Effector memory CD4-positive, alpha-beta T cell (primary cell): Measurements from ENCODE around the gene KHDRBS1.
"Not testable (repeated sequence)": the region's sequence is repeated elsewhere in the genome, so short reads cannot be mapped to it uniquely, and the experiment has no call there.

Experiments
- DNase-seq, 3 donors: peaks; one replicate each; pipeline ENCODE4 v3.0.0-alpha.2; 2020
- H3K27ac ChIP-seq: 2 replicates; pipeline ENCODE4 v1.7.0; 2013; ENCODE audit warnings: mild to moderate bottlenecking, low read length, moderate library complexity; ENCODE audit not compliant: insufficient read depth, poor library complexity, severe bottlenecking
- H3K27me3 ChIP-seq: replicated peaks from 2 replicates; pipeline ENCODE4 v1.7.0; 2013; ENCODE audit warnings: mild to moderate bottlenecking, low read length; ENCODE audit not compliant: insufficient read depth, control insufficient read depth, poor library complexity, severe bottlenecking
- H3K36me3 ChIP-seq: 2 replicates; pipeline ENCODE4 v1.7.0; 2013; ENCODE audit warnings: mild to moderate bottlenecking, low read length, moderate library complexity; ENCODE audit not compliant: control insufficient read depth, insufficient read depth
- H3K4me1 ChIP-seq: 2 replicates; pipeline ENCODE4 v1.7.0; 2013; ENCODE audit warnings: low read length, mild to moderate bottlenecking; ENCODE audit not compliant: control insufficient read depth, insufficient read depth, poor library complexity, severe bottlenecking
- H3K4me3 ChIP-seq: 2 replicates; pipeline ENCODE4 v1.7.0; 2013; ENCODE audit warnings: low read length, low read depth, mild to moderate bottlenecking; ENCODE audit not compliant: insufficient read depth, poor library complexity, severe bottlenecking
- H3K9me3 ChIP-seq: 2 replicates; pipeline ENCODE4 v1.7.0; 2013; ENCODE audit warnings: mild to moderate bottlenecking, low read length, moderate library complexity; ENCODE audit not compliant: control insufficient read depth

KHDRBS1 gene

DNA sequence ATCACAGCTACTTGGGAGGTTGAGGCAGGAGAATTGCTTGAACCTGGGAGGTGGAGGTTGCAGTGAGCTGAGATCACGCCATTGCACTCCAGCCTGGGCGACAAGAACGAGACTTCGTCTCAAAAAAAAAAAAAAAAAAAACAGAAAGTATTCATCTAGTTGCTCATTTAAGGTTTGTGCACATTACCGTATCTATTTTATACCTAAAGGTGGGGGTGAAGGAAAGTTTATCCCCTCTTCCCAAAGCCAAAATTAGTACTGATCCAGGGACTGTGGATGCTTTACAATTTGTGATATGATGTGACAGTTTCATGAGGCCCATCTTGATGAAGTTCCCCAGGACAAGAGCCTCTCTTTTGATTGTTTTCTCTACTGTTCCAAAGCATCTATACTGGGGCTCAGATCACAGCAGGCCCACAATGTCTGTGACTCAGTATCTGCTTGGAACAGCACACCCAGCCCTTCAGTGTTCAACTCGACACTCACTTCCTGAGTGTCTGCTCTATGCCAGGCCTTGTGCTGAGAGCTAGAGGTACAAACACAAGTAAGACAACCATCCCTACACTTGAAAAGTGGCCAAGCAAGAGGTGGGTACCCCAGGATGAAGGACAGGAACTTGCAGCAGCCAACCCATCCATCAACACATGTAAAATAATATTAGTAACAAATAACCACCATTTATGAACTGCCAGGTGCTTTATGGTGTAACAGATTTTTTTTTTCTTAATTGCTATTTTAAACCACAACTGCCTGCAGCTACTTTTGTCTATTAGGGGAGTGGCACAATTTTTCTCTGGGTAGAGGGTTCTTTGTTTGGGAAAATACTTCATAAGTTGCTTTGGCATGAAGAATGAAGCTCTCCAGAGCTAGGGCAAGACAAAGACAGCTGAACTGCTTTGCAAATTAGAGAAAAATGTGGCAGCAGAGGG, 29.0 kb upstream of the KHDRBS1 start:
- Histone ChIP-seq H3K27me3 (no peaks in the 10 kb centered on the region), H3K4me1 (peaks cover 41% of the 10 kb centered on the region), H3K27ac (peak overlapping the region; percentile 67), H3K36me3 (no peaks in the 10 kb centered on the region), H3K4me3 (no peak overlapping the region), H3K9me3 (no peaks in the 10 kb centered on the region)
- DNase-seq = peak in 2 of 3 donors; percentile 7 to 14

DNA sequence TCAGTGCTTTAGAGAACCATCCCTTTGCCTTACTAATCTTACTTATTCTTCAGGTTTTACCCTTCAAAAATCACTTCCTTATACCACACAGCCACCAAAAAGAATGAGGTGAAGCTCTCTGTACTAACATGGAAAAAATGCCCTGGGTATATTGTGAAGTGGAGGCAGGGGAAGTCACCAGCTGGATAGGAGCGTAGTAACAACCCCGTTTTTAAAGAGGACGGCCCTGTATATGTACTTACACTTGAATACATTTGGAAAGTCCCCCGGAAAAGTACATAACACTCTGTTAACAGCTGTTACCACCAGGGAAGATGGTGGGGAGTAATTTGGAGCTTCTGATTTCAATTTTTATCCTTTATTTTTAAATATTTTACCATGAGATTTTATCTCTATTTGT, 28.2 kb upstream of the KHDRBS1 start:
- Histone ChIP-seq H3K27me3 (no peaks in the 10 kb centered on the region), H3K4me1 (peaks cover 44% of the 10 kb centered on the region), H3K4me3 (no peak overlapping the region), H3K36me3 (no peaks in the 10 kb centered on the region), H3K9me3 (no peaks in the 10 kb centered on the region), H3K27ac (peak overlapping the region; percentile 67)
- no peak for DNase-seq

DNA sequence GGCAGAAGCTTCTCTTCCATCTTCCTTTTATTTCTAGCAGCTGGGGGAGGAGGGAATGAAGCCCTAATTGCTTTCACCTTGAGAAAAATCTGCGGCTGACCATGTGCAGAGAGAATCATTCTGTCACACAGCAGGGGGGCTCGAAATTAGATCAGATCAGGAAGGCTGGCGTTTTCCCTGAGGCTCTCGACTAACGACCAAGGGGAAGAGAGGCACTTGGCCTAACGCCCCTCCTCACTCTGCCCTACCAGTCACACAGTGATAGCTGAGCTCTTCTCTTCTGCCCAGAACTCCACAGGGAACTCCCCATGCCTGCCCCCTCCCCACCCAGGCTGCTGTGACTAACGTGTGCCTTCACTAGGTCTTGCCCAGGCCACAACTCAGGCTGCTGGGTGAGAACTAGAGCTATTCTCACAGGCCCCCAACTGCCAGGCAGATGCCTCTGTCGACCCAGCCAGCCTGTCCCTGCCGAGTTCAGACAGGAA, 26.5 kb upstream of the KHDRBS1 start:
- H3K4me1 ChIP-seq = peaks cover 32% of the 10 kb centered on the region
- H3K27ac ChIP-seq = no peak overlapping the region
- DNase-seq = no peak
- H3K4me3 ChIP-seq = no peak overlapping the region
- H3K36me3 ChIP-seq = no peaks in the 10 kb centered on the region
- no peaks in the 10 kb centered on the region for H3K9me3 ChIP-seq
- no peaks in the 10 kb centered on the region for H3K27me3 ChIP-seq

DNA sequence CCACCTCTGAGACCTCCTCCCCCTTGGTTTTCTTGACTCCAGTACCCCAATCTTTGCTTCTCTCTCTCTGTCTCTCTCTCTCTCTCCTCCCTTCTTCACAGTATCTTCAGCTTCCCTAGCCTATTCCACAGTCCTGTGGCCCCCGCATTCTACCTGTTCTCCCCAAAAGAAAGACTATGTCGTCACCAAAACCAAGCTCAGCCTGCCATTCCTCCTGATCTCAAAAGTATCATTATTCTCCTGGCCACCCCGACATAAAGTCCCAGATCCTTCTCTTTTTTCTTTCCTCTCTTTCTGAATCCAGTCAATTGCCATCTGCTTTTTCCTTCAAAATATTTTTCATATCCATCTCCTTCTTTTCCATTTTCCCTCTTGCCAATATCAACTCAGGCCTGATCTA, 23.7 kb upstream of the KHDRBS1 start:
- Histone ChIP-seq H3K4me1 (peaks cover 12% of the 10 kb centered on the region), H3K36me3 (no peaks in the 10 kb centered on the region), H3K4me3 (no peak overlapping the region), H3K27ac (no peak overlapping the region), H3K27me3 (no peaks in the 10 kb centered on the region), H3K9me3 (no peaks in the 10 kb centered on the region)
- DNase-seq = no peak

DNA sequence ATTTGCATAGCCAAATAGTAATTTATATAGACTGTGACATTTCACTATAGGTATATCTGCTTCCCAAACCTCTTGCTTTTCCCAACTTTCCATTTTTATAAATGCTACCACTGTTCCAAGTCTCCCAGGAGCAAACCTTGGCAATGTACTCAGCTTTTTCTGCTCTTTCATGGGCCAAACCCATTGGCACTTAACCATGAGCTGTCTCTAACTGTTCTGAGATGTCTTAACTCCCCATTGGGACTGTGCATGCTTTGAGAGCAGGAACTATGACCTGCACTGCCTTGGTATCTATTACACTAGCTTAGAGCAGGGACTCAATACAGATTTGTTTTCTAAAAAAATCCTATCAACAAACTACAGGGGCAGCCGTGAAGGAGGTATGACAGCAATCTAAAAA, 22.5 kb upstream of the KHDRBS1 start:
- no peaks in the 10 kb centered on the region for H3K9me3 ChIP-seq
- no peaks in the 10 kb centered on the region for H3K36me3 ChIP-seq
- no peak overlapping the region for H3K27ac ChIP-seq
- H3K27me3 ChIP-seq = no peaks in the 10 kb centered on the region
- DNase-seq = no peak
- H3K4me3 ChIP-seq = no peak overlapping the region
- H3K4me1 ChIP-seq = peaks cover 7% of the 10 kb centered on the region

DNA sequence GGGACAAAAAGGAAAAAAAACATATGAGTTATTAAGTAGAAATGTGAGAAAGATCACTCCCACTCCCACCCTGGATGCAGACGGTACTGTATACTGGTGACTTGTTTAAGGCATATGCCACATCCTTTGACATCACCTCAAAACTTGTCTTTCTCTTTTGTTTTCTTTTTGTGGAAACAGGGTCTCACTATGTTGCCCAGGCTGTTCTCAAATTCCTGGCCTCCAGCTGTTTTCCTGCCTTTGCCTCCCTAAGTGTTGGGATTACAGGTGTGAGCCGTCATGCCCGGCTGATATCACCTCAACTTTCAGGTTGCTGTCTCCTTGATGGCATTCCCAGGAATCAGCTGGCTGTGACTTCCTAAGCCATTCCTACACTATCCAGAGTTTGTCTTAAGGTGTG, 18.4 kb upstream of the KHDRBS1 start:
- DNase-seq = no peak
- Histone ChIP-seq H3K4me3 (no peak overlapping the region), H3K9me3 (no peaks in the 10 kb centered on the region), H3K27me3 (no peaks in the 10 kb centered on the region), H3K4me1 (no peaks in the 10 kb centered on the region), H3K36me3 (no peaks in the 10 kb centered on the region), H3K27ac (no peak overlapping the region)

DNA sequence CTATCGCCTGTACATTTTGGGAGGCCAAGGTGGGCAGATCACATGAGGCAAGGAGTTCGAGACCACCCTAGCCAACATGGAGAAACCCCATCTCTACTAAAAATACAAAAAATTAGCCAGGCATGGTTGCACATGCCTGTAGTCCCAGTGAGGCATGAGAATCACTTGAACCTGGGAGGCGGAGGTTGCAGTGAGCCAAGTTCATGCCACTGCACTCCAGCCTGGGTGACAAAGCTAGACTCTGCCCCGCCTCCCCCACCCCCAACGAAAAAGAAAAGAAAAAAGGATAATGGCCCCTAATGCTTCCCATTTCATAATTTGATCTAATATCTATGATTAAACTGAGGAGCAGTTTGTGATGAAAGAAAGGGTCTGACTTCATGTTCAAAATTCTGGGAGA, 17.5 kb upstream of the KHDRBS1 start:
- DNase-seq, H3K4me1 ChIP-seq, H3K27me3 ChIP-seq, H3K9me3 ChIP-seq, H3K4me3 ChIP-seq, H3K36me3 ChIP-seq, H3K27ac ChIP-seq: not testable (repeated sequence)

DNA sequence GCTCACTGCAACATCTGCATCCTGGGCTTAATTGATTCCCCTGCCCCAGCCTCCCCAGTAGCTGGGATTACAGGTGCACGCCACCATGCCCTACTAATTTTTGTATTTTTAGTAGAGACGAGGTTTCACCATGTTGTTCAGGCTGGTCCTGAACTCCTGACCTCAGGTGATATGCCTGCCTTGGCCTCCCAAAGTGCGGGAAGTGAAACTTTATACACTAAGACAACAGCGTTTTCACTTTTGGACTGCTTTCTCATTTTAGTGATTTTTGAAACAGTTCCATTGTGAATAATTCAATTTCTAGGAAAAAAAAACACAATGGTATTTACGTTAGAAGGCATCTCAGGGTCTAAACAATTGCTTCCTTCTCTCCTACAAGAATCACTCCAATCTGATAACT, 11.8 kb upstream of the KHDRBS1 start:
- H3K4me1 ChIP-seq = no peaks in the 10 kb centered on the region
- DNase-seq = no peak
- no peak overlapping the region for H3K27ac ChIP-seq
- no peaks in the 10 kb centered on the region for H3K9me3 ChIP-seq
- no peaks in the 10 kb centered on the region for H3K27me3 ChIP-seq
- no peaks in the 10 kb centered on the region for H3K36me3 ChIP-seq
- no peak overlapping the region for H3K4me3 ChIP-seq

DNA sequence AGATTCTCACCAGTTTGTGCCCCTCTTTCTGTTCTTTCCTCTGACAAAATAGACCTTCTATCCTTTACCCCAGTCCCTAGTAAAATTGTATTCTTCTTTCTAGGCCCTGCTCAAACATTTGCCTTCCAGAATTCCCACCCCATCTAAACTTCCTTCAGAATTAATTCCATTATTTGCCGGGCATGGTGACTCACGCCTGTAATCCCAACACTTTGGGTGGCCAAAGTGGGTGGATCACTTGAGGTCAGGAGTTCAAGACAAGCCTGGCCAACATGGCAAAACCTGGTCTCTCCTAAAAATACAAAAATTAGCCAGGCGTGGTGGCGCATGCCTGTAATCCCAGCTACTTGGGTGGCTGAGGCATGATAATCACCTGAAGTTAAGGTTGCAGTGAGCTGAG, 11.4 kb upstream of the KHDRBS1 start:
- H3K4me1 ChIP-seq, H3K9me3 ChIP-seq, H3K27ac ChIP-seq, DNase-seq, H3K4me3 ChIP-seq, H3K27me3 ChIP-seq, H3K36me3 ChIP-seq: not testable (repeated sequence)

DNA sequence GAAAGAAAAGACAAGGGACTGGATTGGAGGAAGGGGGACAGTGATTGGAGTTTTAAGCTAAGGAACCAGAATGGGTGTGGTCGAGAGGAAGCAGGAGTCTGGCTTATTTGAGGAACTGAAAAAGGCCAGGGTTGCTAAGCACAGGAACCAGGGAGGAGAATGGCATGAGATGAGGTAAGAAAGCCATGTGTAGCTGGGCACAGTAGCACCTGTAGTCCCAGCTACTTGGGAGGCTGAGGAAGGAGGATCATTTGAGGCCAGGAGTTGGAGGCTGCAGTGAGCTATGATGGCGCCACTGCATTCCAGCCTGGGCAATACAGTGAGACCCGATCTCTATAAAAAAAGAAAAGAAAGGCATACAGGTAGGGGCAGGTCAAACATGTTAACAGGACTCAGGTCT, 8.1 kb upstream of the KHDRBS1 start:
- Histone ChIP-seq H3K36me3 (no peaks in the 10 kb centered on the region), H3K27ac (no peak overlapping the region)
- no peak for DNase-seq

More for the DNA sequence above, 8.1 kb upstream of the KHDRBS1 start:
- Histone ChIP-seq H3K27me3 (no peaks in the 10 kb centered on the region), H3K4me1 (no peaks in the 10 kb centered on the region), H3K9me3 (no peaks in the 10 kb centered on the region), H3K4me3 (no peak overlapping the region)
